ENCODE results near the gene PRSS16.
"Not testable (repeated sequence)": the region's sequence is repeated elsewhere in the genome, so short reads cannot be mapped to it uniquely, and the experiment has no call there.

PRSS16 gene, protein sequence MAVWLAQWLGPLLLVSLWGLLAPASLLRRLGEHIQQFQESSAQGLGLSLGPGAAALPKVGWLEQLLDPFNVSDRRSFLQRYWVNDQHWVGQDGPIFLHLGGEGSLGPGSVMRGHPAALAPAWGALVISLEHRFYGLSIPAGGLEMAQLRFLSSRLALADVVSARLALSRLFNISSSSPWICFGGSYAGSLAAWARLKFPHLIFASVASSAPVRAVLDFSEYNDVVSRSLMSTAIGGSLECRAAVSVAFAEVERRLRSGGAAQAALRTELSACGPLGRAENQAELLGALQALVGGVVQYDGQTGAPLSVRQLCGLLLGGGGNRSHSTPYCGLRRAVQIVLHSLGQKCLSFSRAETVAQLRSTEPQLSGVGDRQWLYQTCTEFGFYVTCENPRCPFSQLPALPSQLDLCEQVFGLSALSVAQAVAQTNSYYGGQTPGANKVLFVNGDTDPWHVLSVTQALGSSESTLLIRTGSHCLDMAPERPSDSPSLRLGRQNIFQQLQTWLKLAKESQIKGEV

DNA sequence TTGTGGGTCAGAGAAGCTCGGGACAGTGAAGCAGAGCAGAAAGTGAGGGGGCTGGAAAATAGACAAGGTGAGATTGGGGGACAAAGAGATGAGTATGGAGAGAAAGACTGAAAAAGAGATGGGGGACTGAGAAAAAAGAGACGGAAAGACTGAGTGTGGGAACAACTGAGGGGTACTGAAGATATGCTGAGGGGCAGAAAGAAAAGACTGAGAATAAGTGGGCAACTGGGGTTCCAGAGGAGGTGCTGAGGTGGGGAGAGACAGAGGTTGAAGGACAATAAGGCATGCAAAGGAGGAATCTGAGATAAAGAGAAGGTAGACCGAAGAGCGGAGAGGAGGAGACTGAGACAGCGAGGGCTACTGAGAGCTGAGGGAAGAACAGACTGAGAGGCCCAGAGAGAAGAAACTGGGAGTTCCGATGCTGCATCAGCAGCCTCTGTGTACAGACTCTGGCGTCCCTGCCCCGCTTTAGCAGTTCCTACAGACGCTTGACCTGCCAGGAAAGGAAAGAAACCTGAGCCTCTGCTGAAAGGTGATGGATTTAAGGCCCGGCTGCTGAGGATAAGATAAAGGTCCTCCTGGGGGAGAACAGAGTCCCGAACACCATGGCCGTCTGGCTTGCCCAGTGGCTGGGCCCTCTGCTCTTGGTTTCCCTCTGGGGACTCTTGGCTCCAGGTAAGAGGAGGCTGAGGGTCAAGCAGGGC, at the start of gene PRSS16:
PRSS16 (plus strand) TSS at position 569 of the 704 bp plus-strand sequence; CDS start at position 606, 37 bp downstream.
- DNase-seq (ENCODE audit: low read depth, low spot score) = no peak

DNA sequence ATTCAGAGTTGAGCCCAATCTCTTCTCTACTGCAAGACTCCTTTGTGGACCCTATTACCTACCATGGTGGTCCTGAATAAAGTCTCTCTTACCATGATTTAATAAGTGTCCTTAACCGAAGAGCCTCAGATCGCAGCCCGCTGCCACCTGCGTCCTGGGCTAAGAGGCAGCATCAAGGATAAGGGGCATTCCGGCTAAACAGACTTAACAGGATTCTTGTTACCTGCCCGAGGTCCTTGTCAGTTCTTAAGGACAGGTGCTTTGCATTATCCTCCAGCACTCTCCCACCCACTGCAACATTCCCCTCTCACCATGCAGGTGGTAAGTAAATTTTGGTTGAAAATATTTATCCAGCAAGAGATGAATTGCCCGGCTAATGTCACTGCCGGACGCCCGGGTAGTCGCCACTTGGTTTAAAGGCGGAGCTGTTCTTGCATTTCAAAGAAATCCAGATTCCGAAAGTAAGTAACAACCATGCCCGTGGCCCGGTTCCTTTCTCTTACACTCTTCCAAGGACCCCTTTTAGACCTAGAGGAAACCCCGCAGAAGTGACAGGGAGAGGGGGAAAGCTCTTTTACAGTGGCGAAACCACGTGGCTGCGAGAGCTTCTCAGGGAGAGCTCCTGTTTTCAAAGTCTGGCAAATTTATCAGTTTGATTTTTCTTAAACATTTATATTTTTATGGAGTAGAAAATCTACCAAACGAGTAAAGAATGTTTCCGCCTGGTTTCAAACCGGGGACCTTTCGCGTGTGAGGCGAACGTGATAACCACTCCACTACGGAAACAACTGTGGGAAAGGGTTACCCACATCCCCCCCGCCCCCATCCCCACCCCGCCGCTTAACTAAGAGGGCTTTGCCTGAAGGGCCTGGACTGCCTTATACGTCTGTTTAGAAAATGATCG, 41.9 kb upstream of the PRSS16 start:
- peak; percentile 19 for DNase-seq (ENCODE audit: low read depth, low spot score)

DNA sequence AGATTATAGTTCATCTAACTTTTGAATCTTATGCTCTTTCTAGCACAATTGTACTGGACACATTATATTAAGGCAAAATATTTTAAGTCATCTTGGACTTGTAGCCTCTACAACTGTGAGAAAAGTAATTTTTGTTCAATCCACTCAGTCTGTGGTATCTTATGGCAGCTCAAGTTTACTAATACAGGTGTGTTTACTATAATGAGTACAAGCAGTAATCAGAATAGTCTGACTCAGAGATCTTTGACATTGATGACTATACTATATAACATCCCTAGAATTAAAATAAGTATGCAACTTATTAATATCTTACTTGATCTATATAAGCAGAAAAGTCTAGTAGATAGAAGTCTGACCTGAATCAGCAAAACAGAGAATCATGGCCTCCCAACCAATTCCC, 40.7 kb upstream of the PRSS16 start:
- DNase-seq (ENCODE audit: low read depth, low spot score) = no peak

DNA sequence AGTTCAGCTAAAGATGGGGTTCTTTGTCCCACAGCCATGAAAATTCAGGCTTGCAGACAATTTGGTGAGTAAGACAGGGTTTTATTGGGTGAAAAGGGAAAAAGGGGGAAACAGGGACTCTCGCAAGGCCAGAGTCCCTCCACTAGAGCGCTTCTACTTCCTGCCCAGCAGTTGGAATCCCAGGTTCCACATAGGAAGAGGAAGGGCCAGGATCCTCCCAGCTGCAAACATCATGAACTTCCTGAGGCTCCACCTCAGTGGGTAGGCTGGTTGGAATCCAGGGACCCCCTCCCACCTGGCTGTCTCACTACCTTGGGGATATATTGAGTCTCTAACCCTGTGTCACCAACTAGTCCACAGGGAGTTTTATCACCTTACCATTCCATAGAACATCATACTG, 39.5 kb upstream of the PRSS16 start:
- DNase-seq (ENCODE audit: low read depth, low spot score) = no peak

DNA sequence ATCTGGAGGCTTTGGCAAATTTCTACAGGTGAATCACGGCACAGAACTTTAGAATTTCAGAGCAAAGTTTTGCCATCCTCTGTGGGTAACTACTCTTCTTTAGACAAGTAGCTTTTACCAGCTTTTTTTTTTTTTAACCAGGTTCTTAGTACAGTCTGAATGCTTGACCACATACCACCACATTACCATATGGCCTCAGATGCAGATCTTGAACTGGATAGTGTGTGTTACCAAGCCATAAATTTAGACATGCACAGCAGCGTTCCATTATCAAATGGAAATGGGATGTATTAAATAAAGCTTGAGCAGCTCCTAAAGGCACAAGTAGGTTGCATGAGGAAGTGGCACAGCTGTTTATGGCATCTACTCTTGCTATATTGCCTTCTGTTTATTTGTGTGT, 38.3 kb upstream of the PRSS16 start:
- DNase-seq (ENCODE audit: low read depth, low spot score) = no peak

DNA sequence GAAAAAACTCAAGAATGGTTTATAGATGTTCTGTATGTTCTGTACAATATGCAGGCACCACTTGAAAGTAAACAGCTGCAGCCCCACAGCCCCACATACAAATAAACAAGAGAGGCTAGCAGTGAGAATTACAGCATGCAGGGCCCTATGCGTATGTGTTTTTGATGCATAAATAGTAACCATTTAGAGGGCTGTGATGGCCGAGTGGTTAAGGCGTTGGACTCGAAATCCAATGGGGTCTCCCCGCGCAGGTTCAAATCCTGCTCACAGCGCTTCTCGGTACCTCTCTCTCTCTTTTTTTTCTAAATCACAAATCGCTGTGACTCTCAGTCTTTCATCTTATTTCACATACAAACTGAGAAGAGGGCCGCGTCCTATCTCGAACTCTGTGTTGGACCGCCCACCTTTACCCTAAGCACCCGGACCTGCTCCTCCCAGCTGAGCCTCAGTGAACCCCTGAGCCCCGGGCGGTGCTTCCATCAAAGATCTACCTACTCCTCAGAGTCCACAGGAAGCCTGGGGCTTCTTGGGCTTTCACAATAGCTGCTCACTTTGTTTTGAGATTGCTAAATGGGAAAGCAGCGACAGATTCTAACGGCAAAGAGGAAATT, 37.7 kb upstream of the PRSS16 start:
- DNase-seq (ENCODE audit: low read depth, low spot score) = no peak

DNA sequence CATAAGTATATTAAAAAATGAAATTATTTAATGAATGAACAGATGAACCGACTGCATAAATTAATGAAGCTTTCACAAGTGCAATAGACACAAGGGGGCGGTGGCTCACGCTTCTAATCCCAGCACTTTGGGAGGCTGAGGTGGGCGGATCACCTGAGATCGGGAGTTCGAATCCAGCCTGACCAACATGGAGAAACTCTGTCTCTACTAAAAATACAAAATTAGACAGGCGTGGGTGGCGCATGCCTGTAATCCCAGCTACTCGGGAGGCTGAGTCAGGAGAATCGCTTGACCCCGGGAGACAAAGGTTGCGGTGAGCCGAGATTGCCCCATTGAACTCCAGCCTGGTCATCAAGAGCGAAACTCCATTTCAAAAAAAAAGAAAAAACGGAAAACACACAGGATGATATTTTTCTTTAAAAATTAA, 34.4 kb upstream of the PRSS16 start:
- DNase-seq (ENCODE audit: low read depth, low spot score) = not testable (repeated sequence)

DNA sequence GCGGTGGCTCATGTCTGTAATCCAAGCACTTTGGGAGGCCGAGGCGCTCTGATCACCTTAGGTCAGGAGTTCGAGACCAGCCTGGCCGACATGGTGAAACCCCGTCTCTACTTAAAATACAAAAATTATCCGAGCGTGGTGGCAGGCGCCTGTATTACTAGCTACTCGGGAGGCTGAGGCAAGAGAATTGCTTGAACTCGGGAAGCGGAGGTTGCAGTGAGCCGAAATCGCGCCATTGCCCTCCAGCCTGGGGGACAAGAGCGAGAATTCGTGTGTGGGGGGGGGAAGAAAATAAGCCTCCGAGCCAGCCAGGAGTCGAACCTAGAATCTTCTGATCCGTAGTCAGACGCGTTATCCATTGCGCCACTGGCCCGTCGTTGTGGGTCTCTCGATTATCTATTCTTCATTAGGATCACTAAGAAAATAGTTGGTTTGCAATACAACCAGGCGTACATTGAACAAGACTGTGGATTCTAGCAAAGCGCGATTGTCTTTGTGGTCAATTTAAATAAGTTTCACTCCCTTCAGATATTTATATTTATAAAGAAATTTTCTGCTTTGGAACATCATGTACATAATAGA, 33.9 kb upstream of the PRSS16 start:
- DNase-seq (ENCODE audit: low read depth, low spot score) = no peak

DNA sequence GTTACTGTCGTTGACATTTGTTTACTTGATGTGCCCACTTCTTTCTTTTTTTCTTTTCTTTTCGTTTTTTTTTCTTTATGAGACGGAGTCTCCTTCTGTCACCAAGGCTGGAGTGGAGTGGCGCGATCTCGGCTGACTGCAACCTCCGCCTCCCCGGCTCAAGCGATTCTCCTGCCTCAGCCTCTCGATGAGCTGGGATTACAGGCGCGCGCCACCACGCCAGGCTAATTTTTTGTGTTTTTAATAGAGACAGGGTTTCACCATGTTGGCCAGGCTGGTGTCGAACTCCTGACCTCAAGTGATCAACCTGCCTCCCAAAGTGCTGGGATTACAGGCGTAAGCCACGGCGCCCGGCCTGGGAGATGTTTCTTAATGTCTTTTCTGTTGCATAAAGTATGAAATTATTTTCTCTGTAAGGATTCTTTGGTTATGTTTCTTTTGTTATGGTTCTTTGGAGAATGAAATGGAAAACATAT, 33.3 kb upstream of the PRSS16 start:
- no peak for DNase-seq (ENCODE audit: low read depth, low spot score)

DNA sequence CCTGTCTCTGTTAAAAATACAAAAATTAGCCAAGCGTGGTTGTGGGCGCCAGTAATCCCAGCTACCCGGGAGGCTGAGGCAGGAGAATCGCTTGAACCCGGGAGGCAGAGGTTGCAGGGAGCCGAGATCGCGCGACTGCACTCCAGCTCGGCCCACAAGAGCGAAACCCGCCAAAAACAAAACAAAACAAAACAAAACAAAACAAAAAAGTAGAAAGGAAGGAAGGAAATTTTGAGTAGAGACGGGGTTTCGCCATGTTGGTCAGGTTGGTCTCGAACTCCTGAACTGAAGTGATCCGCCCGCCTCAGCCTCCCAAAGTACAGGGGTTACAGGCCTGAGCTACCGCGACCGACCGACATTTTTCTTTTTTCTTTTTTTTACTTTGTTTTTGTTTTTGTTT, 30.6 kb upstream of the PRSS16 start:
- DNase-seq (ENCODE audit: low read depth, low spot score) = no peak

DNA sequence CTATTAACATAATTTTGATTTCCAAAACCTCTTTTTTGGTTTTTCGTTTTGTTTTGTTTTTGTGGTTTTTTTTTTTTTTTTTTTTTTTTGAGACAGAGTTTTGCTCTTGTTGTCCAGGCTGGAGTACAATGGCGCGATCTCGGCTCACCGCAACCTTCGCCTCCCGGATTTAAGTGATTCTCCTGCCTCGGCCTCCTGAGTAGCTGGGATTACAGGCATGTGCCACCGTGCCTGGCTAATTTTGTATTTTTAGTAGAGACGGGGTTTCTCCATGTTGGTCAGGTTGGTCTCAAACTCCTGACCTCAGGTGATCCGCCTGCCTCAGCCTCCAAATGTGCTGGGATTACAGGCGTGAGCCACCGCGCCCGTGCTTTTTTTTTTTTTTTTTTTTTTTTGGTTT, 24.5 kb upstream of the PRSS16 start:
- DNase-seq (ENCODE audit: low read depth, low spot score) = not testable (repeated sequence)

DNA sequence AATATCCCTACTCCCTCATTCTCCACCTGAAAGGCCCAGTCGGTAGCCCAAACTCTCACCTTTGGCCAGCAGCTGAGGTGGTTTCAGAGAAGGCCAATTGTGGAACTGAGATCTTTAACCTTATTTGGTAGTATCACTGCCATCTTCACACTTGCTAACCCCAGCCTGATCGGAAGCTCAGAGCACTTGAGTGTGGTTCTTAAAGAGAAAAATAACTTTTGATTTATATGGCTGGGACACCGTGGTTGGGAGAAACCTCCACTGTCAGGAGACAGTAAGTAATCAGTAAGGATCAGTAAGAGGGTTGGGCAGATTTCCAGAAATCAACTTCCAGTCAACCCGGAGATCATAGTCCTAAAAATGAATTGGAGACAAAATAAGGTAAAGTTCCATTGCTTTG, 22.8 kb upstream of the PRSS16 start:
- DNase-seq (ENCODE audit: low read depth, low spot score) = no peak

DNA sequence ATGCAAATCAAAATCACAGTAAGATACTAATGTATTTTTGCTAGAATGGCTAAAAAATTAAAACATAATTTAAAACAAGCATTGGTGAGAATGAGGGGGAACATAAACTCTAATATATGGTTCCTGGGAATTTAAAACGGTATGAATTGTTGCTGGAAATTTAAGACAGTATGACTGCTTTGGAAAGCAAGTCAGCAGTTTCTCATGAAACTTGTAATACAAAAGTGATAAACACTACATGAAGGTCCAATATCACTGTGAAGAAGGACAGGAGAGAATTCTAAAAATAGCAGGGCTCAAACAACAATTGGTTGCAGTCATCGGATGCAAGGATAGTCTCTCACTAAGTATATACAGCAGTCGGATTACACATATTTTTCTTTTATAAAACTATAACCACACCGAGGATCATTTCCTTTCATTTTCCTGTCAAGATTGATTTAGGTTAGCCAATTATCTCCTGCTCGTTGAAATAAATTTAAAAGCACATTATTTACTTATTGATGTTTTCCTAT, 18.5 kb upstream of the PRSS16 start:
- DNase-seq (ENCODE audit: low read depth, low spot score) = no peak

DNA sequence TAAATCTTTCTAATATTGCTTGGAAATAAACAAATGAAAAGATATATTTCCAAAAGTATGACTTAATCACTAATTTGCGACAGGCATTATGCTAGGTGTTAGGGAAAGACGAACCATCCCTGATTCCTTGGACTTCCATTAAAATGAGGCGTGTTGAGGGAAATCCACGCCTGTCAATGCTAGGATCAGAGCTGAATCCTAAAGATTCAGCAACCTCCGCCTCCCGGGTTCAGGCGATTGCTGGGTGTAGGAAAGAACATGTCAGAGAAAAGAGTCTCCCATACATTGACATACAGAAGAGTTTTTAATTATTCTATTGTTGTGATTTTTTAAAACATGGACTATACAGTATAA, 16.8 kb upstream of the PRSS16 start:
- DNase-seq (ENCODE audit: low read depth, low spot score) = no peak

DNA sequence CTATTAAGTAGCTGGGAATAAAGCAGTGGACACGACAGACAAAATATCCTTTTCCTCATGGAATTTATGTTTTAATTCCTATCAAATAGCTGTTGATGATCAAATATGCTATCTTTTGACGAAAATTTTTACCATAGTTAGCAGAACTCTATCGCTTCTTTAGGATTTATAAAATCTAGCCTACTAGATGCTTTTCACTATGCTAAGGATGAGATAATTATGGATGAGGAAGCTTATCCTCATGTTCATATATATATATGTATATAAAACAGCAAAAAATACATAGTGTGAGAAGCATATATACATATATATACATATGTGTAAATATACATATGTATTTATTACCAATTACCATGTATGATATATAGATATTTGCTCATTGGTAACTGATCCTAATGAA, 12.9 kb upstream of the PRSS16 start:
- DNase-seq (ENCODE audit: low read depth, low spot score) = no peak

DNA sequence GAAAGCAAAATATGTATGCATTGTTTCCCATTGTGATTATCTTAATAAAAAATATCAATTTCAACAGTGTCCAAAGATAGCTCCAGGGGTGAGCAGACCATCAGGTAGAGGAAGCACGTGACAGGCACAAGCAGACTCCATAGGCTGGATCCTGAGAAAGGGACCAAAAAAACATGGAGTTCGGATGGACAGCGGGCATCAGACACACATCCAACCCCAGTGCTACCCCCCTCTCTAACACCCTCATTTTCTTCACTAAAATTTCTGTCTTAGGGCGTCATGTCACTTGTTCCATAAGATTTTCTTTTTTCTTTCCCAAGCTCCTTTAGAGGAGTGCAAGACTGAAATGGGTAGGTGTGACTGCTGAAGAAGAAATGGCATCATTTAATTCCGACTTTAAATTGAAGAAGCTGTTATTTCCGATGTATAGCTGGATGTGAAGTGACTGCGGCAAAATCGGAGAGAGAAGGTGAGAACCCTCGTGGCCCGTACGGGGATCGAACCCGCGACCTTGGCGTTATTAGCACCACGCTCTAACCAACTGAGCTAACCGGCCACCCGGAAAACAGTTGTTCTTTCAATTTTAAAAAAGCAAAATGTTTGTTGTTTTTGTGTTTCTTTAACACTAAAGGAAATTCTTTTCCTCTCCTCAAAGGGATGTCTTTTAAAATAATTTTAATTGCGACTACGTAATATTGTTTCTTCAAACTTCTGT, 10.3 kb upstream of the PRSS16 start:
- DNase-seq (ENCODE audit: low read depth, low spot score) = peak; percentile 10

DNA sequence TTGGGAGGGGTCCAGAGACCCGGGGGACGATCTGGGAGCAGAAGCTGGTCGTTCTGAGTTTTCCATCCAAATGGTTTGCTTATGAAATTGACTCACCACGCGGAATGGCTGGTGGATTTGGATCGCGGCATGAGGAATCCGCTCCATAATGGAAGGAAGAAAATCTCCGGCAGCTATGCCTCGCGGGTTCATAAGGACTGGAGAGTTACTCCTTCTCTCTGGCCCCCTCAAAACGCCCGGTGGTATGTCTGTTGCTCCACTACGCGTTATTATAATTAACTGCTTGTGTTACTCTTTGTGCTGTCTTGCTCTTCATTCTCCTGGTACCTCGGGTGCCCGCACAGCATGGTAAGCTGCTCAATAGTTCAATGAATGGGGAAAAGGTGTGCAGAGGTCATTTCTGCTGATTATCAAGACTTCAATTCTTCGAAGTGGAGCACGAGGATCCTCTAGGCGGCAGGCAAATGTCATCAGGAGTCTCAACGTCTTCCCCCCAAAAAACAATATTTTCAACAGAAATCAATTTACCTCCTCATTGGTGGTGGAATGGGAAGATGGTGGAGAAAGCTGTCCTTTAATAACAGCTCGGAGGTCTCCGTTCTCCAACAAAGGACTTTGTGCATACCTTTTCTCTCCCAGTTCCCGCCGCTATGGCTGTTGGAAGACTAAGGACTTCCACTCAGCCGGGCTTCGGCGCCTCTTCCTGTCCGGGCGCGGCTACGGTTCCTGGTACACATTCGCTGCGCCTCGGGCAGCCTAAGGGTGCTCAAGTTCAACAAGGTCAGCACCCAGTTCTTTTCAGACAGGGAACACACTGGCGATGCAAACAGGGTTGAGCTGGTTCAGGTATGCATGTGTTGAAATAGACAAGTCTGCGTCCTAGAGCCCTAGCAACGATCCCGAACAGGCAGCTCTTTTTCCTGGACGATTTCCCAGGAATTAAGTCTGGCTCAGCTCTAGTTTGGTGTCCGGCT, 9.2 kb upstream of the PRSS16 start:
- no peak for DNase-seq (ENCODE audit: low read depth, low spot score)

DNA sequence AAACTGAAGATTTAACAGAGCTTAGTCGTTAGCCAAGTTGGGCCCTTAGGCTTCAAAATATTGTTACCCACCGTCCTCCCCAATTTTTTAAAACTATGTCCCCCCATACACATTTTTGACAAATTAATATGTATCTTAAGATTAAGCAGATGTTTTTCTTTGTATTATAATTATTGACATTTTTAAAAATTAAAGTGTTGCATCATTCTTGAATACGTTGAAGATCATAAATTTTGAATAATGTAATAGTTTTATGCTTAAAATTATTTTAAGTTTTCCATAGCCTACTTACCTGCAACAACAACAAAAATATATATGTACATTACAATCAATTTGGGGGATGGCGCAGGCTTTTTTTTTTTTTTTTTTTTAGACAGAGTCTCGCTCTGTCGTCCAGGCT, 8.2 kb upstream of the PRSS16 start:
- DNase-seq (ENCODE audit: low read depth, low spot score) = no peak

DNA sequence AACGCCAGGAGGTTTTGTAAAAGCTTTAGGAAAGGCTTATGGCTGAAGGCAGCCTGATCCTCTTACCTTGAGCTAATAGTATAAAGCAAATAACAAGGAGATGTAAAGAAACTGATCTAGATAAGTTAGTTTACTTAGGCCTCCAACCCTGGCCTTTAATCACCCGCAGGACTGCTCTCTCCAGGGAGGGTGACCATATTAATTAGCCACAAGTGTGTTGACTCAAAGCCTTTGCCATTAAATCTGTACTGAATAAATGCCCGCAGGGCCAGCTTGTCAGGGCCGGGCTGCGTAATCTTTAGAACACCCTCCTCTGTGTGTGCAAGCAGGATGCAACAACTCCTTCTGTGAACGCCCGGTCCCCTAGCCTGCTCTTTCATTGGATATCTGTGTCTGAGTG, 6.1 kb upstream of the PRSS16 start:
- no peak for DNase-seq (ENCODE audit: low read depth, low spot score)
